Pons (tissue), 1 donor: Measurements from ENCODE around the gene SOBP.
"Not testable (repeated sequence)": the region's sequence is repeated elsewhere in the genome, so short reads cannot be mapped to it uniquely, and the experiment has no call there.

Source experiments
- DNase-seq: peaks from one replicate; pipeline ENCODE4 v3.0.0-alpha.2; 2016; ENCODE audit warnings: low spot score

SOBP gene

DNA sequence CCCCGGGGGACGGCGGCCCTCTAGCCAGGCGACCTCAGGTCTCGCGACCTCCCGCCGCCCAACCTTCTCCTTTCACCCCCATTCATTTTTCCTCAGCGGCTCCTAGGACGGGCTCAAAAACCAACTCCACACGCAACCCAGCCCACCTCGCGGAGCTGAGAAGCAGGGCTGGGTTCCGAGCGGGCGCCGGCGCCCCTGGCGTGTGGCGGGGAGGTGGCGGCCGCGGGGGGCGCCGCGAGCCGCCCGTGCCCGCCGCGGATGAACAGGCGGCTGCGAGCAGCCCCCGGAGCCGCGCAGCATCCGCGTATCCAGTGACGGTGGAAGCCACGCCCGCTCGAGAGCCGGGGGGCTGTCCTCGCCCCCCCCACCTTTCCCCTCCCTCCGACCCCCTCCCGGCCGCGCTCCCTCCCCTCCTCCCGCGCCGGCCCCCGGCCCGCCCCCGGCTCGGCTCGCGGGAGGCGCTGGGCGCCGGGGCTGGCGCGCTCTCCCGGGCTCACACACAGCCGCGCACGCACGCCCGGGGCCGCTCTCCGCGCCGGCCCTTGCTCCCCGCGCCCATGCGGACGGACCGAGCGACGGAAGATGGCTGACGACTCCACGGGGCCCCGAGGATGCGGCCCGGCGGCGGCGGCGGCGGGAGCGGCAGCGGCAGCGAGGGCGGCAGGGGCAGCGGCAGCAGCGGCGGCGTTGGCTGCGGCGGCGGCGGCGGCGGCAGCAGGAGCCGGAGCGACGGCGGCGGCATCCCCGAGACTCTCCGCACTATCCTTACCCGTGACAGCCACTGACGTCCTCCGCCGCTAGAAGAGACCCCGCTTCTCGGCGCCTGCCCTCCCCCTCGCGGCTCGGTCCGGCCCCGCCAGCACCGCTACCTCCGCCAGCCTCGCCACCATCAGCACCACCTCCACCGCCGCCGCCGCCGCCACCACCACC, at the start of gene SOBP:
SOBP (plus strand) TSS at position 482 of the 930 bp plus-strand sequence. CDS start 500 bp downstream, outside the sequence.
- peak; percentile 42 for DNase-seq

DNA sequence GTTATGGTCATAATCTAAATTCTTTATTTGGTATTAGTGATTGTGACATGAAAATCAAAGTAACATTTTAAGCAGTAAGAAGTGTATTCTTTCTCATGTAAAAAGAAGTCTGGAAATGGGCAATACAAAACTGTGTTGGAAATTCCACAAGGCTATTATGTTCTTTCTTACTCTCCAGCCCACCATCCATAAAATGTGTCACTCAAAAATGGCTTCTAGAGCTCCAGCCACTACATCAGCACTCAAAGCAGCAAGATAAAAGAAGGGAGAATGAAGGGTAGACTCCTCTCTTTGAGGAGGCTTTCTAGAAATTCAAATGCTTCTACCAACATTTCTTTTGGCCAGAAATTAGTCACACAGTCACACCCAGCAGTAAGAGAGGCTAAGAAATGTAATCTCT, 49.0 kb upstream of the SOBP start:
- DNase-seq = no peak

DNA sequence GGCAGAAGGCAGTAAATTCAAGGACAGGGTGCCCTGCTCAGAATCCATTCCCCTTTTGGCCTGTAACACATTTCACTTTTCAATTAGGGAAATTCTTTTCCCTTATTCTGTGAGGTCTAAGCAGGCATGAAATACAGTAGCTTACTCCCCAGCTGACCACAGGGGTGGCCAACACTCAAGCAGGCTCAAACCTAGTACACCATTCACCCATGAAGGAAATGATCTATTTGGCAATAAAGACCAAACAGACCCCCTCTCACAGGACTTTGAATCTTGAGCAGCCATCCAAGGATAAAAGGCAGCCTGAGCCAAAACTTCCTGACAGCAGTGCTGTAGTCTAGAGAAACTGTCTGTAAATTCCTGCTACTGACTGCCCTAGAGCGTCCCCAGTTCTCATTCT, 48.2 kb upstream of the SOBP start:
- DNase-seq = no peak

DNA sequence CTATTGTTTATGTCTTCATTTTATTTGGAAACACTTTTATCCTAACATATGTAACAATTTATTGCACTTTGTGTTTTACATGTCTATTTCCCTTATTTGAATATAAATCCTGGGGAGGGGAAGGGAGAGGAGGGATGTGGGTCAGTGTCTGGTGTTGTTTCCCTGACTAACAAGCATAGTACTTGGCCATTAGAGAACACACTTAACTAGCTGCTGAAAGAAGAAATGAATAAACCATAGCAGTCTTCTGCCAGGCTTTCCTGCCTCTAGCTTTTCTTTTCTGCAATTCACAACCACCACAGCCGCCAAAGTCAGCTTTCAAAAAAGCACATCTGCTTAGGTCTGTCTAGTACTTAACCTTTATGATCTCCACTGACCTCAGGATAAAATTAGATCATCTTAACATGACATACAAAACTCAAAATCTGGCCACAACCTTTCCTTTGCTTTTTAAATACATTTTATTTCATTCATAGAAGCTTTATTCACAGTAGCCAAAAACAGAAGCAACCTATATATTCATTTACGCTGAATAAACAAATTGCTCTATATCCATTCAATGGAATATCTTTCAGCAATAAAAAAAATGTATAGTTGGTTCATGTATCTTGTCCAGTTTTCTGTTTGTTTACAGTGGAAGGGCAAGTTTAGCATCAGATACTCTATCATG, 46.8 kb upstream of the SOBP start:
- DNase-seq = no peak

DNA sequence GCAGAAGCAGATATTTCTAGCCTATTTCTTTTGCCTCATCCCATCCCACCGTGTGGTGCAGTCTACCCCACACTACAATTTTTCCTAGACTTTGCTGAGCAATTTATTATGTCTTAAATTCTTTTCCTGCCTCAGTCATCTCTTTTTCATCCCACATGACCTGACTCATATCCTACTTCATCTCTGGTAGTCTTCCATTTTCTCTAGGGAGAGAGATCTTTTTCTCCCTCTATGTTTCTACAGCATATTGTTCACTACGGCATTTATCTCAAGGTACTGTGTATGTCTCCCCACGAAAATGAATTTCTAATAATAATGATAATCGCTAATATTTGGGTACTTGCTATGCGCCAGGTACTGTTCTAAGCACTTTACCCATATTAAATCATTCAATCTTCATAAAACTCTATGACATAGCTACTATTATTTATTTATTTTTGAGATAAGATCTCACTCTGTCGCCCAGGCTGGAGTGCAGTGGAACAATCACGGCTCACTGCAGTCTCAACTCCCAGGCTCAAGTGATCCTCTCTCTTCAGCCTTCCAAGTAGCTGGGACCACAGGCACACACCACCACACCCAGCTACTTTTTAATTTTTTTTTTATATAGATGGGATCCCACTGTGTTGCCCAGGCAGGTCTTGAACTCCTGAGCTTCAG, 46.2 kb upstream of the SOBP start:
- DNase-seq = no peak

GRCh38 chr6:107444277-107444676, 45.6 kb upstream of the SOBP start:
- no peak for DNase-seq

- no peak for DNase-seq
Measured at GRCh38 chr6:107447663-107448216, 42.2 kb upstream of the SOBP start.

DNA sequence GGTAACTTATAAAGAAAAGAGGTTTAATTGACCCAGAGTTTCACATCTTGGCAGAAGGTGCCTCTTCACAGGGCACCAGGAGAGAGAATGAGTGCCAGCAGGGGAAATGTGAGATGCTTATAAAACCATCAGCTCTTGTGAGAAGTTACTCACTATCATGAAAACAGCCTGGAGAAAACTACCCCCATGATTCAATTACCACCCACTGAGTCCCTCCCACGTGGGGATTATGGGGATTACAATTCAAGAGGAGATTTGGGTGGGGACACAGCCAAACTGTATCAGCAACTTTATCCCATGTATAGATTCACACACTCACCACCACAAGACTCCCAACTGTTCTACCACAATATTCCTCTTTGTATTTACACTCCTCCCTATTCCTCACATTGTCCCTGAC, 41.1 kb upstream of the SOBP start:
- DNase-seq = no peak

GRCh38 chr6:107458672-107459282, 31.1 kb upstream of the SOBP start:
- DNase-seq = peak; percentile 25

GRCh38 chr6:107459283-107460082, 30.4 kb upstream of the SOBP start, which contains the start of gene PDSS2:
Gene PDSS2, minus strand, starts transcription at chr6:107459564. Its CDS starts 279 bp downstream, at chr6:107459285.
- DNase-seq = peak; percentile 98

DNA sequence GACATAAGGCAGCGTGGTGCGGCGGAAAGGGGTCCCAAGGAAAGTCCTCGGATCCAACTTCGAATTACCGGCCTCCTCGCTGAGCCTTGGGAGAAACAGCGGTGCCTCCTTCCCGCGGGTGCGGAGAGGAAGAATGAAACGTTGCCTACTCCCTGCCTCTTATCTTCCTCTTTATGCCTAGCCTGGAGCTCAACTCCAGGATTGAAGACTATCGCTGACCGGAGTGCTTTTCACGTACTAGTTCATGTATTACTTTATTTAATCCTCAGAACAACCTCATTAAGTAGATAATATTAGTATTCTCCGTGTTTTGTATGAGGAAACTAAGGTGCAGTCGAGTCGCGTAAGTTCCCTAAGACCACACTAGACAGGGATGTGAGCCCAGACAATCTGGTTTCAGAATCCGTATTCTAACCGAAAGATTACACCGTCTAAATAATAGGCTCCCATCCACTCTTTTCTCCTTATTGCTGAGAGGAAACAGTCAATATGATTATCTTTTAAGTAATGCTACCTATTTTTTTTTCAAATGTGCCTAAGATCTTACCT, 29.8 kb upstream of the SOBP start:
- peak; percentile 51 for DNase-seq

GRCh38 chr6:107466062-107466461, 23.9 kb upstream of the SOBP start:
- no peak for DNase-seq

GRCh38 chr6:107470364-107470763, 19.6 kb upstream of the SOBP start:
- DNase-seq = no peak

DNA sequence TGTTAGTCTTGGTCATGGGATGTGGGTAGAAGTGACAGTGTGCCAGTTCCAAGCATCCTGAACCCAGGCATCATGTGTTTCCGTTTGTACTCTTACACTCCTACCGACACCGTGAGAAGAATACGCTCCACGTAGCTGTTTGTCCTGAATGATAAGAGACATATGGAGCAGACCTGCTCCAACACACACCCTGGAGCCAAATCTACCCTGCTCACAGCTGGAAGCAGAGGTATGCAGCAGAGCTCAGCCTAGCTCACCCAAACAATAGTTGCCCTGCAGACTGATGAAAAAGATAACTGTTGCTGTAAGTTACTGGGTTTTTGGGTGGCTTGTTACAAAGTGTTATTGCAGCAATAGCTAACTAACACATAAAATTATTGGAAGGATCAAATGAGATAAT, 16.3 kb upstream of the SOBP start:
- DNase-seq = no peak

DNA sequence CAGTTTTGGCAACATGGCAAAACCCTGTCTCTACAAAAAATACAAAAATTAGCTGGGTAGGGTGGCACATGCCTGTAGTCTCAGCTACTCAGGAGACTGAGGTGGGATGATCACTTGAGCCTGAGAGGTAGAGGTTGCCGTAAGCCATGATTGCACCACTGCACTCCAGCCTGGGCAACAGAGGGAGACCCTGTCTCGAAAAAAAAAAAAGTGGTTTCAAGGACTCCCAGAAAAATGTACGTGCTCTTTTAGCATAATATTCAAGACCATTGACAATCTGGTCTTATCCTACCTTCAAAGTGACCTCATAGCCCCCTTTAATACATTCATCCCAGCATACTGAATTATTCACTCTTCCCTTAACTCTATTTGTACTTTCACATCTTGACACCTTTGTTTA, 14.6 kb upstream of the SOBP start:
- DNase-seq = not testable (repeated sequence)

- DNase-seq = not testable (repeated sequence)
Measured at GRCh38 chr6:107475826-107476225, 14.1 kb upstream of the SOBP start.

GRCh38 chr6:107479089-107479690, 10.7 kb upstream of the SOBP start:
- no peak for DNase-seq

DNA sequence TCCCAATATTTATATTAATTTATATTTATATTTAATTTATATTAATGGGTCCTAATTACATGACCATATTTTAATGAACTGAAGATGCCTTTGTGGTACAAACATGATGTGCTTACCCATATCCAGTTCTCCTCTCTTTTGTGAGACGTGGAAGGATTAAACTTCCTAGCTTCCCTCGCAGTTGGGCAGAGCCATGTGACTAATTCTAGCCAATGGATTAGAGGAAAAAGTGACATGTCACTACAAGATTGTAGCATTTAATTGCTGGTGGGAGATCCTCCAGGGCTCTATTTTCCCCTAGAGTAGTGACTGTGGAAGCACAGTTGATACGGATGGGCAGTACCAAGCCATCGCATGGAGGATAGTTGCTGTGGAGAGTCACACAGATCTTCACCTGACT, 4.8 kb upstream of the SOBP start:
- DNase-seq = no peak

GRCh38 chr6:107488174-107488874, 1.6 kb upstream of the SOBP start:
- DNase-seq = no peak
